GM11168 (cell line): Measurements from ENCODE around the gene POU5F1.
"Not testable (repeated sequence)": the region's sequence is repeated elsewhere in the genome, so short reads cannot be mapped to it uniquely, and the experiment has no call there.

Experiments used
- in situ Hi-C: fragments of 300-500 bp; cut with MboI; formaldehyde crosslinking; loops from one replicate; pipeline ENCODE4 v1.12.0; 2022; ENCODE audit warnings: low sequenced_read_pairs; ENCODE audit not compliant: unreplicated experiment

Gene POU5F1

GRCh38 chr6:31170600-31170881 is at the start of gene POU5F1:
POU5F1 (minus strand) TSS chr6:31170682; CDS start chr6:31170620, 62 bp downstream.
- in situ Hi-C loops = no loop called here

GRCh38 chr6:31216208-31216898 is 45.9 kb upstream of the POU5F1 start:
- in situ Hi-C loops = no loop called here

GRCh38 chr6:31215216-31215615 is 44.7 kb upstream of the POU5F1 start:
- in situ Hi-C loops = not testable (repeated sequence)

- in situ Hi-C loops = no loop called here
Observed at GRCh38 chr6:31214516-31214915, 44.0 kb upstream of the POU5F1 start.

- in situ Hi-C loops = no loop called here
Observed at GRCh38 chr6:31210741-31211532, 40.5 kb upstream of the POU5F1 start.

GRCh38 chr6:31210123-31210522 is 39.6 kb upstream of the POU5F1 start:
- in situ Hi-C loops = no loop called here

- in situ Hi-C loops = no loop called here
Observed at GRCh38 chr6:31209137-31209536, 38.7 kb upstream of the POU5F1 start.

GRCh38 chr6:31208506-31208905 is 38.0 kb upstream of the POU5F1 start:
- in situ Hi-C loops = no loop called here

- in situ Hi-C loops = no loop called here
Observed at GRCh38 chr6:31205638-31206037, 35.2 kb upstream of the POU5F1 start.

- in situ Hi-C loops = no loop called here
Observed at GRCh38 chr6:31204751-31205145, 34.3 kb upstream of the POU5F1 start.

- in situ Hi-C loops = no loop called here
Observed at GRCh38 chr6:31203345-31203979, 33.0 kb upstream of the POU5F1 start.

- in situ Hi-C loops = no loop called here
Observed at GRCh38 chr6:31202259-31203166, 32.0 kb upstream of the POU5F1 start.

- in situ Hi-C loops = loop anchor here (5.0 to 10.0 kb wide), 2 partner anchors 168 to 246 kb away; no protein-coding TSS in a partner anchor
Observed at GRCh38 chr6:31199105-31199452, 28.6 kb upstream of the POU5F1 start.

GRCh38 chr6:31197559-31198305 is 27.2 kb upstream of the POU5F1 start:
- in situ Hi-C loops = loop anchor here (5.0 to 10.0 kb wide), 2 partner anchors 170 to 247 kb away; no protein-coding TSS in a partner anchor

GRCh38 chr6:31196251-31197022 is 26.0 kb upstream of the POU5F1 start:
- in situ Hi-C loops = loop anchor here (5.0 to 10.0 kb wide), 2 partner anchors 171 to 248 kb away; no protein-coding TSS in a partner anchor

GRCh38 chr6:31195308-31195979 is 25.0 kb upstream of the POU5F1 start:
- in situ Hi-C loops = loop anchor here (5.0 to 10.0 kb wide), 2 partner anchors 172 to 249 kb away; no protein-coding TSS in a partner anchor

GRCh38 chr6:31194061-31194834 is 23.8 kb upstream of the POU5F1 start:
- in situ Hi-C loops = loop anchor here (5.0 to 10.0 kb wide), 2 partner anchors 57 to 251 kb away; partner anchors contain the start of gene PSORS1C2
